HG02623 (cell line): ENCODE results near the gene KIAA1549.
A peak's percentile ranks its signal among the peaks of the same experiment; 100 is the strongest.
"Not testable (repeated sequence)": the region's sequence is repeated elsewhere in the genome, so short reads cannot be mapped to it uniquely, and the experiment has no call there.

Source experiments
- ATAC-seq: cut with Tn5 transposase; IDR thresholded peaks from one replicate; pipeline ENCODE4 v1.9.1; 2021; ENCODE audit warnings: moderate library complexity; ENCODE audit not compliant: unreplicated experiment

The KIAA1549 gene

DNA sequence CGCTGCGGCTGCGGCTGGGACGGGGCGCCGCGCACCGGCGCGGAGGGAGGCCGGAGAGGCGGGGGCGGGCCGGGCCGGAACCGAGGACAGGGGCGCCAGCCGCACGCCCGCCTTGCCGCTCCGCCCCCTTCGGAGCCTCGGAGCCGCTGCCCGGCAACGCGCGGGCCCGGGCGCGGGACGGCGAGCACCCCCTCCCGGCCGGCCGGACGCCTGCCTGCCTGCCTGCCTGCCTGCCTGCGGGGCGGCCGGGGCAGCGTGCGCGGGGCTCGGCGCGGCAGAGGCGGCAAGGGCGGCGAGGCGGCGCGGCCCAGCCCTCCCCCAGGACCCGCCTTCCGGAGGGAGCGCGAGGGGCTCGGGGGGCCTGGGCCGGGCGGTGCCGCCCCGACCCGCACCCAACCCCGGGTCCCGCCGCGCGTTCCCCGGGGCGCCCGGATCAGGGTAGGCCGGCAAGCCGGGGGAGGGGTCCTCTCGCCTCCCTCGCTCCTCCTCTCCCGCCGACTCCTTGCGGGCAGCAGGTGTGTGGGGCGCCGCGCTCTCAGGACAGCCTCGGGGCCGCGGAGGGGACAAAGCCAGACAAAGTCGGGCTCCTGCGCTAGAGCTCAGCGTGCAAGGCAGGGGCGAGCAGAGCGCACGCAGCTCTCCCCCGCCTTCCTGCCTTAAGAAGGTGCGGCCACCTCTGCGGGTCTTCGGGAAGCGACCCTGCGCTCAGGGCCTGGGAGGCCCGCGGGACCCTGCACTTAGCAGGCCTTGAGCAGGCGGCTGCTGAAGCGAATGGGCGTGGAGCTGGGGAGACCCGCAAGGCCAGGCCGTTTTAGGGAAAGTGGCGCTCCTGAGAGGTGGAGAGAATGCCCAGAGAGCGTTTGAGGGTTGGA lies at the start of gene KIAA1549:
KIAA1549 (minus strand) TSS at position 58 of the 872 bp plus-strand sequence. CDS start 120 bp downstream, outside the sequence.
- ATAC-seq = peak; percentile 85

DNA sequence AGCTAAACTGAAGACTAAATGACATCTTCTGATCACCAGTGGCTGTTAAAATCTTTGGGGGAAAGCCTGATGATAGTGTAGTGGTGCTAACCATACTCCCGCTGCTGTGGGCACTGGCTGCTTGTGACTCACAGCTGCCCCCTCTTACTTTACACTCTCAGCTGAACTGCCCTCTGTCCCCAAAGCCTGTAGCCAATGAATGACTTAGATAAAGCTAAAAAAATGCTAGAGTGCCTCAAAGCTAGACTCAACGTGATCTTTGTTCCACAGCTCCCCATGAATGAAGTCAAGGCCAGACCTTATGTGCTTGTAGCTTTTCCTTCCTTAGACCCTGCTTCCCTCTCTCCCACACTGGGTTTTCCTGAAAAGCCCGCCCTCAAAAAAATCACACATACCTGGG lies 48.2 kb upstream of the KIAA1549 start:
- ATAC-seq = no peak

GRCh38 chr7:139026551-139026950 lies 45.4 kb upstream of the KIAA1549 start:
- ATAC-seq = no peak

DNA sequence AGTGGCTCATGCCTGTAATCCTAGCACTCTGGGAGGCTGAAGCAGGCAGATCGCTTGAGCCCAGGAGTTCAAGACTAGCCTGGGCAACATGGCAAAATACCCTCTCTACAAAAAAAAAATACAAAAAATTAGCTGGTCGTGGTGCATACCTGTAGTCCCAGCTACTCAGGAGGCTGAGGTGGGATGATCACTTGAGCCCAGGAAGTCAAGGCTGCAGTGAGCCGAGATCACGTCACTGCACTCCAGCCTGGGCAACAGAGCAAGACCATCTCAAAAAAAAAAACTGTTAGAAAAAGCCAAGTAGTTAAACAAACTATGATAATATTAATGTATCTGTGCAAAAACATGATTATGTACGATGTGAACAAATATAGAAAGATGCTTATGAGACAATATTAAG lies 44.7 kb upstream of the KIAA1549 start:
- not testable (repeated sequence) for ATAC-seq

GRCh38 chr7:139023076-139023475 lies 41.9 kb upstream of the KIAA1549 start:
- ATAC-seq = no peak

GRCh38 chr7:139022286-139022685 lies 41.1 kb upstream of the KIAA1549 start:
- ATAC-seq = no peak

DNA sequence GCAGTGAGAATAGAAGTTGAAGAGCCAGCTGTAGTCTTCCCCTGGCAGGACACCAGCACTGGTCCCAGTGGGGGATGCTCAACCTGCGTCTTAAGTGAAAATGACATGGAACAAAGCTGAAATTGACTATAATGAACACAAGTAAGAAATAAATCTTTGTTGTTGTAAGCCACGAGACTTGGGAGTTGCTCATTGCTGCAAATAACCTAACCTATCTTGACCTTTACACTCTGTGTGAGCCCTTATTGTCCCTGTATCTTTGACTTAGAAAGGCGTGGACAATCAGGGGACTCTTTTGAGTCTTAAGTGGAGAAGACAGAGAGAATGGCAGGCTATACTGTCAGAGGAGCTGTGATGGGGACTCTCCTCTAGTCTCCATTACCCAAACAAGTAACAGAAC lies 37.7 kb upstream of the KIAA1549 start:
- no peak for ATAC-seq

GRCh38 chr7:139016931-139017511 lies 35.8 kb upstream of the KIAA1549 start:
- ATAC-seq = peak; percentile 68

DNA sequence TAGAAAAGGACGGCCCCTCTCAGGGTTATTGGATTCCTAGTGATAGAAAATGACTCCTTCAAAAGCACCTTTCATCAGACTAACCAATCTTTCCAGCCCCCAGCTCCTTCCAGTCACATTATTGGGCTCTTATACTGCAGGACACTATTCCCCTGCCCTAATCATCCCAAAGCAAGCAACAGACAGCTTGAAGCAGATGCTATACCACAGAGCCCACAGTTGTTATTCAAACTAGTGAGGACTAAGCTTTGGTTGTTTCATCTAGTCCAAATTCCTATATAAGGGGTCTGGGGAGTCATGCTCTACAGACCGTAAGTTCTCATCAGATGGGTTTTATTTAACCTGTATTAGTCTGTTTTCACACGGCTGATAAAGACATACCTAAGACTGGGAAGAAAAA lies 30.2 kb upstream of the KIAA1549 start:
- ATAC-seq = no peak

- no peak for ATAC-seq
Measured at GRCh38 chr7:139004321-139005090, 23.3 kb upstream of the KIAA1549 start.

DNA sequence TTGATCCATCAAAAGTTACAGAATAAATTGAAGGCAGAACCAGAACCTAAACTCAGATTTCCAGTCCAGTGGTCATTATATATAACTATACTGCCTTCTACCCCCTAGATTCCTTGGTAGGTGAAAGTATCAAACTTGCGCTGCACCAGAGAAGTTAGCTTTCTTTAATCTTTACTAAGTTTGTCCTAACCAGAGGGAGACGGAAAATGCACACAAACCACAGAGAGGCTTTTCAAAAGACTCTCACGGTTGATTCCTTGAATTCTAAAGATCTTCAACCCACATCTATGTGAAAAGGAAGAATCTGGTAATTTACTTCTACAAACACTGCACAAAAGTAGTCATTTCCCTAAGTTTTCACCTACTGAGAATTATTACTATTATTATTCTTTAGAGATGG lies 18.2 kb upstream of the KIAA1549 start:
- ATAC-seq = no peak

DNA sequence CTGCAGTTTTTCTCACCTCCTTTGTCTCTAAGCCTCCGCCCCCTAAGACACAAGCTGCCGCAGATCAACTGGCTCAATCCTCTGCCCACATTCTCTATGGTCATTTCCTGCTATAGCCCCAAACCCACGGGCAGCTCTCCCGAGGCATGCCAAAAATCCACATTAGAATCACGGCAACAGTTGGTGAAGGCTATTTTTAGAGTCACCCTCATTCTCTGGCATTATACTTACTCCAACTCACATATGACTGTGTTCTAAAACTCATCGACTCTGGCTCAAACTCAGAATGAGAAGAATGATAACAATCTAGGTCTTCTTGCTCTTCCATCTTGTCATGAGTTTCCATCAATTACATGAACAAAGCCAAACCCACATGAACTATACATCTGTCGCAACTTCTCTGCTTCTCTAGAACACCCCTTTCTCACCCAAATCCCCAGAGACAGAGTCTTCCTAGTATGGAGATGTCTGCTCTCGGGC lies 10.9 kb upstream of the KIAA1549 start:
- ATAC-seq = no peak

- ATAC-seq = no peak
Measured at GRCh38 chr7:138987686-138988085, 6.5 kb upstream of the KIAA1549 start.

DNA sequence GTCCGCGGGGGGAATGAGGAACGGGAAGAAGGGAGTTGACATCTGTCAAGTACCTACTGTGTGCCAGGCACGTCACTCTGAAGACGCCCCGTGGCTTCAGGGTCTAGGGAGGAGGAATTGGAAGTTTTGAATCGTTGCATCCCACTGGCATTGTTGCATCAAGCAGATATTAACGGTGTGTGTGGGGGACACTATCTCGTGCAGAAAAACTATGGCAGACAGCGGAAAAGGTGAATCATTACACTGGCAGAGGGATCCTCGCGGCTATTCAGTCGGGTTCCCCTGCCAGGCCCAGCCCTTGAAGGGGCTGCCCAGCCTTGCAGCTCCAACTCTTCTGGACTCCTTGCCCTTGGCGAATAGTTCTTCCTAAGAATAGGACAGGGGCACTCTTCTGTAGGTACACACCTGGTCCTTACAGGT lies 1.0 kb upstream of the KIAA1549 start:
- no peak for ATAC-seq

- ATAC-seq = peak; percentile 35
Measured at GRCh38 chr7:138980563-138981291, 462 bp downstream of the KIAA1549 start.

- ATAC-seq = no peak
Measured at GRCh38 chr7:138979988-138980562, 1.1 kb downstream of the KIAA1549 start.

- no peak for ATAC-seq
Measured at GRCh38 chr7:138979226-138979979, 1.8 kb downstream of the KIAA1549 start.

- no peak for ATAC-seq
Measured at GRCh38 chr7:138978541-138979184, 2.5 kb downstream of the KIAA1549 start.

GRCh38 chr7:138976161-138976560 lies 5.0 kb downstream of the KIAA1549 start:
- ATAC-seq = not testable (repeated sequence)
